Stromal cell of bone marrow (primary cell): ENCODE results near the gene CUTA.

ENCODE experiments used
- DNase-seq: peaks from one replicate; pipeline ENCODE4 v3.0.0-alpha.2; 2012; ENCODE audit warnings: low read depth

The CUTA gene, protein sequence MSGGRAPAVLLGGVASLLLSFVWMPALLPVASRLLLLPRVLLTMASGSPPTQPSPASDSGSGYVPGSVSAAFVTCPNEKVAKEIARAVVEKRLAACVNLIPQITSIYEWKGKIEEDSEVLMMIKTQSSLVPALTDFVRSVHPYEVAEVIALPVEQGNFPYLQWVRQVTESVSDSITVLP

DNA sequence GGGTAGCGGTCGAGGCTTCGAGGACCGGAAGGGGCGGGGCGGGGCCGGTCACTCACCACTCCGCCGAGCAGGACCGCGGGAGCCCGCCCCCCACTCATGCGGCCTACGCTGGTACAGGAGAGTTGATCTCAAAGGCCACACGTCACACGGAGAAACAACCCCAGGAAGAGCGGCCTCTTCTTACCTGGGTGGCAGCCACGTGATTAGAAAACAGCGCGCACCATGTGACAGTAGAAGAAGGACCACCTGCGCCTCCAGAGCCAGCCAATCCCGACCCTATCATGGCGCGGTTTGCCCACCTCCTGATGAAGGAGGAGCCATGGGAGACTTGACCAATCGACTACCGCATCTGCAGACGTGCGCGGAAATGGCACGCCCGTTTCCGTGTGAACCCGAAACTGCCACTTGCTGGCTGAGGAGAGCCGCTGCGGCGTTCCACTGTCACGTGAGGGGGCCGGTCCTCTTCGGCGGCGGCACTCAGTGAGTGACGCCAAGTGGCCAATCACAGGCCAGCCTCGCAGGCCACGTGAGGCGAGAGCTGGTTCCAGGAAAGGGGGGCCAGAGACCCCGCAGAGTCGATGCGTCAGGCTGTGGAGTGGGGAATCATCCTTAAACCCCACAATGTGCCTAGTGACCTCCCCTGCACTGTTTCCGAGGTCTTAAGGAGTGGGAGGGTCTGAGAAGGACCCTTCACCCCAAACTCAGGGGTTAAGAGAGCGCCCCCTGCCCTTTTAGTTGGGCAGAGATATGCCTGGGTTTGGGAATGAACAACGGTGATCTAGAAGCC is at the start of gene CUTA:
Gene CUTA (minus strand): TSS at position 205 of the 787 bp plus-strand sequence. CDS start 107 bp downstream, at position 98.
- DNase-seq, result peak; percentile 100

DNA sequence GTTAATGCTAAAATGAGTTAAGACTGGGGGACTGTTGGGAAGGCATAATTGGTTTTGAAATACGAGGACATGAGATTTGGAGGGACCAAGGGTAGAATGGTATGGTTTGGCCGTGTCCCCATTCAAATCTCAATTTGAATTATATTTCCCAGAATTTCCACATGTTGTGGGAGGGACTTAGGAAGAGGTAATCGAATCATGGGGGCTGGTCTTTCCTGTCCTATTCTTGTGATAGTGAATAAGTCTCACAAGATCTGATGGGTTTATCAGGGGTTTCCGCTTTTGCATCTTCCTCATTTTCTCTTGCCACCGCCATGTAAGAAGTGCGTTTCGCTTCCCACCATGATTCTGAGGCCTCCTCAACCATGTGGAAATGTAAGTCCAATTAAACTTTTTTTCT is 49.2 kb upstream of the CUTA start:
- DNase-seq, result no peak

DNA sequence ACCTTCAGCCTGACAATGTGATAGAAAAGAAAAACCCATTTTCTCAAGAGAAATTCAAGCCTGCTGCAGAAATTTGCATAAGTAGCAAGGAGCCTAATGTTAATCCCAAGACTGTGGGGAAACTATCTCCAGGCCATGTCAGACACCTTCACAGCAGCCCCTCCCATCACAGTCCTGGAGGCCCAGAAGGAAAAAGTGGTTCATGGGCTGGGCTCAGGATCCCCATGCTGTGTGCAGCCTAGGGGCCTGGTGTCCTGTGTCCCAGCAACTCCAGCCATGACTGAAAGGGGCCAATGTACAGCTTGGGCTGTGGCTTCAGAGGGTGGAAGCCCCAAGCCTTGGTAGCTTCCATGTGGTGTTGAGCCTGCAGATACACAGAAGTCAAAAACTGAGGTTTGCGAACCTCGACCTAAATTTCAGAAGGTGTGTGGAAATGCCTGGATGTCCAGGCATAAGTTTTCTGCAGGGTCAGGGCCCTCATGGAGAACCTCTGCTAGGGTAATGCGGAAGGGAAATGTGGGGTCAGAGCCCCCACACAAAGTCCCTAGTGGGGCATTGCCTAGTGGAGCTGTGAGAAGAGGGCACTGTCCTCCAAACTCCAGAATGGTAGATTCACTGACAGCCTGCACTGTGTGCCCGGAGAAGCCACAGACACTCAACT is 48.3 kb upstream of the CUTA start:
- no peak for DNase-seq

DNA sequence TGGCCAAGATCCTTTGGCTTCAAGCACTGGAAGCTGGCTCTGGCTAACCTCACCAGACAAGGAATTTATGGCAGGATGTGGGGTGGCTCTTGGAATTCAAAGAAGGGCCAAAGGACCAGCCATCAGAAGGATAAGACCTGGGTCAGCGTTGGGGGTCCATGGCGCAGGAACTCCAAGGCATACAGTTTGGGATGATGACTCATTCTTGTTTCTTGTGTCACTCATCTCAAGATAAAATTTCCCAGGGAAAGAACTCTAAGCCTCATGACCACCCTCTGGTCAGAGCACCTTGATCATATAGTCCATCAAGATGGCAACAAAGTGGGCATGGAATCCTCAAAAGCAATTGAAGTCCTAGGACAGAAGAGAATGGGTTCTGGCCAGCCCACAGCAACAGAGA is 41.3 kb upstream of the CUTA start:
- DNase-seq, result no peak

DNA sequence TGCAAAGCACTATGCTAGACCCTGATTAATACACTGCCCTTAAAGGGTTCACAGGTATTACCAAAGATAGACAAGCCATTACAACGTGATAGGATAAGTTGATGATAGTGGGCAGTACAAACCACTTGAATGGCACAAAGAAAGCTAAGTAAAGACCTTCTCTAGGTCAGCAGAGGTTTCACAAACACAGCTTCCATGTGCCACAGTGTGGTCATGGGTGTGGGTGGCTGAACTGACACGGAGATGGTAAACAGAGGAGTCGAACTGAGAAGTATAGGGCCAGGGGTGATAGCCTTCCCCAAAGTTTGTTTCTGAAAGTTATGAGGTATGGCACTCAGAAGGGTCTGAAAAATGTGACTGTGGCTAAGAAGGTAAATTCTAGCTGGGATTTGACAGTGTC is 40.8 kb upstream of the CUTA start:
- no peak for DNase-seq

DNA sequence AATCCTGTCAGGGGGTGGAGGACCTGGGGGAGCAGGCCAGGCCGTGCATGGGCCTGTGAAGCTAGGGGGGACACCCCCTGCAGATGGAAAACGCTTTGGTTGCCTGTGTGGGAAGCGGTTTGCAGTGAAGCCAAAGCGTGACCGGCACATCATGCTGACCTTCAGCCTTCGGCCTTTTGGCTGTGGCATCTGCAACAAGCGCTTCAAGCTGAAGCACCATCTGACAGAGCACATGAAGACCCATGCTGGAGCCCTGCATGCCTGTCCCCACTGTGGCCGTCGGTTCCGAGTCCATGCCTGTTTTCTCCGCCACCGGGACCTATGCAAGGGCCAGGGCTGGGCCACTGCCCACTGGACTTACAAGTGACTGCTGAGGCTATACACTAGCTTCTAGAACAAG is 38.2 kb upstream of the CUTA start:
- no peak for DNase-seq

DNA sequence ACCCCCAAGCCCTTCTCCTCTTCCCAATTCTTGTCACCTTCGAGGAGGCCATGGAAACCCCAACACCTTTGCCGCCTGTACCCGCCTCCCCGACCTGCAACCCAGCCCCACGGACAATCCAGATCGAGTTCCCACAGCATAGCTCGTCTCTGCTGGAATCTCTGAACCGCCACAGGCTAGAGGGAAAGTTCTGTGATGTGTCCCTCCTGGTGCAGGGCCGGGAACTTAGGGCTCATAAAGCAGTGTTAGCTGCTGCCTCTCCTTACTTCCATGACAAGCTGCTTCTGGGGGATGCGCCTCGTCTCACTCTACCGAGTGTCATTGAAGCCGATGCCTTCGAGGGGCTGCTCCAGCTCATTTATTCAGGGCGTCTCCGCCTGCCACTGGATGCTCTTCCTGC is 37.1 kb upstream of the CUTA start:
- no peak for DNase-seq

DNA sequence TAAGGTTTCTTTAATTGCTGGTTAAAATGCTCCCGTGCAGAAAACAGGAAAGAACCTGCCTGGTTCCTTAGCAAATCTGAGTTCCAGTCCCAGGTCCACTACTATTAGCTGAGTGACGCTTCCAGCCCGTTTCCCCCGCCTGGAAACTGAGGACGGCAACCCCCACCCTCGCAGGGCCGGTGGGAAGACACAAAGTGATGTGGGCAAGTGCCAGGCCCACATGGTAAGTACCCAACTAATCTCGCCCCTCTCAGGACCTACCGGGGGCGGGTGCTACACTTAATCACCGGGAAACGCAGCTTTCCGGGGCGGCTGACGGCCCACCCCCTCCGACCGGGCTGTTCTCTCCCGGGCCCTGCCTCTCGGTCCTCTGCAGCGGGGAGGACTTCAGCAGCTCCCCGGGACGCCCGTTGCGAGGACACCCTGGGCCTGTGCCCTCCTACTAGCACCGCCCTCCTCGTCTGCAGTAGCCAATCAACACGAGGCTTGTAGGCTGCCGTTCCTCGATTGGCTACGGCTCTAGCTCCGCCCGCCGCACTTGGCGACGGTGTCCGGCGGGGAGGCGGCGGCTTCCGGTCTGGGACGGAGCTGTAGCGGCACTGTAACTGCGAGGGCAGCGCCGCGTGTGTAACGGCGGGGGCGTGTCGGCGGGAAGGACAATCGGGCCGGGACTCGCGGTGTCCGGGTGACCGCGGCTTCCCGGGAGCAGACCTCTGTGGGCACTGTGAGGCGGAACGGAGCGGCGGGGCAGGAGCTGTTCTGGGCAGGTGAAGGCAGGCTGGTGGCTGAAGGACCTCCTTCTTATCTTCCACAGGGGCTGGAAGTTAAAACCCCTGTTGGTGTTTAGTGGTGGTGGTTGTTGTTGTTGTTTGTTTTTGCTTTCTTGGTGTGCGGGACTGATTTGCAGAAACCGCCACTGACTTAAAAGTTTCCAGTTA is 36.4 kb upstream of the CUTA start, which contains the start of gene ZBTB9:
Gene ZBTB9 (plus strand): TSS at position 568 of the 938 bp plus-strand sequence. CDS start 525 bp downstream, outside the sequence.
- peak; percentile 93 for DNase-seq

DNA sequence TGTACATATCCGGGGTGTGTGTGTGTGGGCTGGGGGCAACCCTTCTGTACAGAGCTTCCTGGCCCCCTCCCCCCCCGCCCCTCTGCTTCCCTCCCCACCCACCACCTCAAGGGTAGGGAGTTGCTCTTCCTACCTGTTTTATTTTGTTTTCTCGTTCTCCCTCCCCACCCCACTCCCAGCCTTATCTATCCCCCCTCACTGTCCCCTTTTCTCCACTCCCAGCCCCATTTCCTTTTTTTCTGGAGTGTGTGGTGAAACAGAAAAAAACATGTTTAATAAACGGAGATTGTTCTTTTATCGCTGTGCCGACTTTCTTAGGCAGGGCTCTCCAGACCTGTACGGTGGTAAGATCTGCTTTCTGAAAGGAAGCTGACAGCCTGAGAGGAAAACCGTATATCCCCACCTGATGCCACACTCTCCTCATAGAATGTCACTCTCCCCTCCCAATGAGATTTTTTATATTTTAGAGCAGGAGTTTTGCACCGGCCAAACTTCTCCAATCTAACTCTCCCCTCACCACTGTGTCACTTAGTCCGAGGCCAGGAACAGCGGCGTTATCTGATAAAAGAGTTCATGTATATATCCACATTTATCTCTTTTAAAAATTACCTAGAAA is 35.6 kb upstream of the CUTA start:
- no peak for DNase-seq

DNA sequence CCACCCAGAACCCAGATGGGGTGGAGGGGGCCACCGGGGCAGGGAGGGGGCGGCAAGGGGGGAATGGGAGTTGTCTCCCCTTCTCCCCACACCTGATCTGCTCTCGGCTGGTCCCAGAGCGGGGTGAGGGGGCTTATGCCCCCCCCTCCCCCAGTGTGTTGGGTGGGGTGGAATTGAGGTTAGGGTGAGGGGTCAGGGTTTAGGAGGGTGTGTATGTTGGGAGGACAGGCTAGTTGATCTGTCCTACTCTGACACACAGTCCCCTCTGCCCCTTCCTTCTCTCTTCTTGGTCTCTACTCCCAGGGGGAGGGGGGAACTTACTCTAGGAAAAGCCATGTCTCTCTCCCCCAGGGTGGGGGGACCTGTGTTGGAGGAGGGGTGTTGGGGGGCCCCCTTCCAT is 34.6 kb upstream of the CUTA start:
- DNase-seq, result no peak

DNA sequence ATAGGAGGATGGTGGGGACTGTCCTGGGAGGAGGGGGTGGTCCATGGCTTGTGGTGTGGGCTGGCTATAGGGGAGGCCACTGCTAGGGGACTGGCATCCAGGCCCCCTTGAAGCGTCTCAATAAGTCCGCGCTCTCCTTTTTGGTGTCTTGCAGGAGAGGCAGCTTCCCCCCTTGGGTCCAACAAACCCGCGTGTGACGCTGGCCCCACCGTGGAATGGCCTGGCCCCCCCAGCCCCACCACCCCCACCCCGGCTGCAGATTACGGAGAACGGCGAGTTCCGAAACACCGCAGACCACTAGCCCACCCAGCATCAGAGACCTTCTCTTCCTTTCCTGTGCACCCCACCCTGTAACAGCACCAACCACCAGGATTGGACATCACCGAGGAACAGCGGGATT is 33.7 kb upstream of the CUTA start:
- DNase-seq, result no peak

DNA sequence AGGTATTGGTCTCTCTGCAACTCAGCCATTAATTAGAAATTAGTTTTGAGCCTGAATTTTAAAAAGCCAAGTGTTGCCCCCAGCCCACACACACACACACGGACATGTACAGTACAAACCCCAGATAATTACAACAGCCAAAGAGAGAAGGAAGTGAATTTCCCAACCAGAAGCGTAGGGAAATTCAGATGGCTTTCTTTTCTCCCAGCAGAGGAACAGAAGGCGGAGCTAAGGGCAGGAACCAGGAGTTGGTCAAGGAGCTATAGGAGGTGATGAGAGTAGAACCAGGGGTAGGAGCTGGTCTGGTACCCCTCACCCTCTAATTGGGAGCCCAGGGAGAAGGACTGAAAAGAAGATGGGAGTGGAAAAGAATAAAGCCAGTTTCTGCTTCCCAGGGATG is 32.5 kb upstream of the CUTA start:
- no peak for DNase-seq

DNA sequence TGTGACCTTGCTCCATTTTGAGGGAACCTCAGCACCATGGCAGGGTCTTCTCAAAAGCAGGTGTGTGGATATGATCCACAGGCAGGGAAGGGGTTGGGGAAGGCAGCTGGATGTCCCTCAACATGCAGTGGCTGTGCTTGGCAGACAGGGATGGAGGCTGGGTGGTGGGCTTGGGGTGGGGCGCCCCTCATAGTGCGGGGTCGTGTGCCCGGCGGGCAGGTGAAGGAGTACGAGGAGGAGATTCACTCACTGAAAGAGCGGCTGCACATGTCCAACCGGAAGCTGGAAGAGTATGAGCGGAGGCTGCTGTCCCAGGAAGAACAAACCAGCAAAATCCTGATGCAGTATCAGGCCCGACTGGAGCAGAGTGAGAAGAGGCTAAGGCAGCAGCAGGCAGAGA is 28.4 kb upstream of the CUTA start:
- no peak for DNase-seq

DNA sequence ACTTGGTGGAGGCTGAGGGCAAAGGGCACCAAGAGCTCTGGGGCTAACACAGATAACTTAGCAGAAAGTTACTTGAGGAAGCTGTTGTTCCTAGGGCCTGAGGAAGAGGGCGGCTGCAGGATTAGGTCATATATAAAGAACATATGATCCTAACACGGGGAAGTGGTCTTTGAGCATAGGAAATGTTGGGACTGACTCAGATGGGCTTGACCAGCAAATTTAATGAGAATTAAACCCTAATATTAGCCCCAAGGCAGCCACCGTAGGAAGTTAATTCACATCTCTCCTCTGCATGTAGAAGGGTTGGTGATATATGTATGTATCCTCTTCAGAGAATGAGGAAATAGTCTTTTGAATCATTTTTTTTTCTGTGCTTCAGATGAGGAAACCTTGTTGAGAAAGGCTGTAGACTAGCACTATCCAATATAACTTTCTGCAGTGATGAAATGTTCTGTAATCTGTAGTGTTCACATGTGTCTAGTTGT is 27.3 kb upstream of the CUTA start:
- DNase-seq, result no peak

DNA sequence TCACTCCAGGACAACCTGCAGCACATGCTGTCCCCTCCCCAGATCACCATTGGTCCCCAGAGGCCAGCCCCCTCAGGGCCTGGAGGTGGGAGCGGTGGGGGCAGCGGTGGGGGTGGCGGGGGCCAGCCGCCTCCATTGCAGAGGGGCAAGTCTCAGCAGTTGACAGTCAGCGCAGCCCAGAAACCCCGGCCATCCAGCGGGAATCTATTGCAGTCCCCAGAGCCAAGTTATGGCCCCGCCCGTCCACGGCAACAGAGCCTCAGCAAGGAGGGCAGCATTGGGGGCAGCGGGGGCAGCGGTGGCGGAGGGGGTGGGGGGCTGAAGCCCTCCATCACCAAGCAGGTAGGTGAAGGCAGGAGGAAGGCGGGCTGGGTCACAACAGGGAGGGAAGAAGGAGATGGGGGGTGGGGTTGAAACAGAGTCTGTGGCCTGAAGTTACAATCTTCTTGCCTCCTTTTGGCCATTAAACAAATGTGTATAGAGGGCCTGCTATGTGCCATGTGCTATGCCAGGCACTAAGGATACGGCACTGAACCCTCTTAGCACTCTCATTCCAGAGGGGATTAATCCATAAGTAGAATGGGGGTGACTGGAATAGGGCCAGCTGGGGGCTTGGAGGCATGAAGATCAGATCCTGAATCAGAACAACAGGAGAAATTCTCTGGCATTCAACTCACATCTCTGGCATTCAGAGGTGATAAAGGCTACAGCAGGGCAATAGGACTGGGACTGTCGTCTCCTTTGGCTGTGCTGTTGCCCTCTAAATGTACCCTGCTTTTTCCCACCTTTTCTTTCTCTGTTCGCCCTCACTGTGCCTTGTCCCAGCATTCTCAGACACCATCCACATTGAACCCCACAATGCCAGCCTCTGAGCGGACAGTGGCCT is 26.0 kb upstream of the CUTA start:
- no peak for DNase-seq

DNA sequence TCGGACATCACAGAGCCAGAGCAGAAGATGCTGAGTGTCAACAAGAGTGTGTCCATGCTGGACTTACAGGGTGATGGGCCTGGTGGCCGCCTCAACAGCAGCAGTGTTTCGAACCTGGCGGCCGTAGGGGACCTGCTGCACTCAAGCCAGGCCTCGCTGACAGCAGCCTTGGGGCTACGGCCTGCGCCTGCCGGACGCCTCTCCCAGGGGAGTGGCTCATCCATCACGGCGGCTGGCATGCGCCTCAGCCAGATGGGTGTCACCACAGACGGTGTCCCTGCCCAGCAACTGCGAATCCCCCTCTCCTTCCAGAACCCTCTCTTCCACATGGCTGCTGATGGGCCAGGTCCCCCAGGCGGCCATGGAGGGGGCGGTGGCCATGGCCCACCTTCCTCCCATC is 25.1 kb upstream of the CUTA start:
- DNase-seq, result no peak

DNA sequence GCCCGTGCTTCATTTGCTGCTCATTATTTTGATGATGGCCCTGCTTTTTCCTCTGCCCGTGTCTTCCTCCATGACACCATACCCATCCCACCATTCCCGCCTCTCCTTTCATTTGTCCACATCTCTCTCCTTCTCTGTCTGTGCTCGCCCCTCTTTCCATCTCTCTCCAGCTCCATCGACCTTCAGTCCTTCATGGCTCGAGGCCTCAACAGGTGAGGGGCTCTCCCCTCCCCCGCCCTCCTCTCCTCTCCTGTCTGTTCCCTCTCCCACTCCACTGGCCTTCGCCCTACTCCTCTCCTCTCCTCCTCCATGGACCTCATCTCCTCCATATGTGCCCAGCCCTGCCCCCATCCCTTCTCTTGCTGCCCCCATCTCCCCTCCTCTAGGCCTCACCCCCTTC is 24.4 kb upstream of the CUTA start:
- no peak for DNase-seq

DNA sequence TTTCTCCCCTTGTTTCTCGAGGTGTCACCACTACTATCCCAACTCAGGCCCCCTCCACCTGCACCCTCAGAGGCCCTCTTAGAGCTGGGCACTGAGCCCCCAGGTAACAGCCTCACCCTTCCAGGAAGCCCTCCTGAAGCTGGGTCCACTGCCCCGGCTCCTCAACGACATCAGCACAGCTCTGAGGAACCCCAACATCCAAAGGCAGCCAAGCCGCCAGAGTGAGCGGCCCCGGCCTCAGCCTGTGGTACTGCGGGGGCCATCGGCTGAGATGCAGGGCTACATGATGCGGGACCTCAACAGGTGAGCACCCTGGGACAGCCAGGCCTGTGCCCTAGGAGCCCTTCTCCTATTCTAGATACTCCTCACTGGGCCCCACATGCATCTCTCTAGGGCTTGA is 23.6 kb upstream of the CUTA start:
- no peak for DNase-seq

DNA sequence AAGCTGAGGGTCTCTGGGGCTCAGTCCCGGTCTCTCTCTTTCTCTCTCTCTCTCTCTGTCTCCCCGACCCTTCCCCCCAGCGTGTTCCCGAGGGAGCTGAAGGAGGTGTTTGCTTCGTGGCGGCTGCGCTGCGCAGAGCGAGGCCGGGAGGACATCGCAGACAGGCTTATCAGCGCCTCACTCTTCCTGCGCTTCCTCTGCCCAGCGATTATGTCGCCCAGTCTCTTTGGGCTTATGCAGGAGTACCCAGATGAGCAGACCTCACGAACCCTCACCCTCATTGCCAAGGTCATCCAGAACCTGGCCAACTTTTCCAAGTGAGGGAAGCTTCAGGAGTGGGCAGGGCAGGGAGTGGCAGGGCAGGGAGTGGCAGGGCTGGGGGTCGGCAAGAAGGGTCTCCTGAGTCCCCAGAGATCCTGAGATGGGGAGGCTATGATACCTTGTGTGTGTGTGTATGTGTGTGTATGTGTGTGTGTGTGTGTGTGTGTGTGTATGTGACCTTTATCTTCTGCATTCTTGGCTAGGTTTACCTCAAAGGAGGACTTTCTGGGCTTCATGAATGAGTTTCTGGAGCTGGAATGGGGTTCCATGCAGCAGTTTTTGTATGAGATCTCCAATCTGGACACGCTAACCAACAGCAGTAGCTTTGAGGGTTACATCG is 22.9 kb upstream of the CUTA start:
- DNase-seq, result no peak
